Activated T-helper 9 cell treated with anti-CD3 and anti-CD28 coated beads, Interleukin-2, amount 50 U/mL, for 16 hours (primary cell): ENCODE measurements around the gene ENTPD2.
"Not testable (repeated sequence)": the region's sequence is repeated elsewhere in the genome, so short reads cannot be mapped to it uniquely, and the experiment has no call there.

Experiments
- DNase-seq: peaks from one replicate; pipeline ENCODE4 v3.0.0-alpha.2; 2020; ENCODE audit warnings: low read depth

ENTPD2 gene

GRCh38 chr9:137015976-137016375, 37.9 kb downstream of the ENTPD2 start:
- DNase-seq, result no peak

- DNase-seq, result no peak
Measured at GRCh38 chr9:137015540-137015930, 38.3 kb downstream of the ENTPD2 start.

DNA sequence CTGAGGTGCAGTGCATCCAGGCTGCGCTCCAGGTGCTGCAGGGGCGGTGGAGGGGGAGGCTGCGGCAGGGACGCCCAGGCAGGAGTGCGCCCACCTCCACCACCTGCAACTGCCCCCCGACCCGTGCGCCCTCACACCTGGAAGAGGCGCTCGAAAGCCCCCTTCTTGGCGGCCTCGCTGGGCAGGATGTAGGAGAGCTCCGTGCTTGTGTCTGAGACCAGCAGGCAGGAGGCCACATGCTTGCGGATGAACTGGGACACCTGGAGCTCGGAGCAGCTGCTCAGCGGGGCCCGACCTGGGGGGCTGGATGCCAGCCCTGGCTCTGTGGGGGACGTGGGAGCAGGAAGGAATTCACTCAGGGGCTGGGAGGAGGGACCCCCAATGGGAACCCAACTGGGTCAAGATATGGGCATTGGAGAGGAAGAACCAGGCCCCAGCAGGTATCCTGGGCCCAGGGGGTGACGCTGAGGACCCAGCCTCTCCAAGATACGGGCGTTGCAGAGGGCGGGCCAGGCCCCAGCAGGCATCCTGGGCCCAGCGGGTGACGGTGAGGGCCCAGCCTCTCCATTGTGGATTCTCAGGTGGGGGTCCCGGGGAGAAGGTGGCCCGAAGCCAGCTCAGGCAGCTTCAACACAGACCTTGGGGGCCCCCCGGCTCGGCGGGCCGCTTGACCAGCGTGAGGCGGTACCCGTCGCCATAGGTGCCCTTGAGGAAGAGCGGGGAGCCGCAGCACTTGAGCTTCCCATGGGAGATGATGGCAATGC, 38.9 kb downstream of the ENTPD2 start:
- DNase-seq, result no peak

DNA sequence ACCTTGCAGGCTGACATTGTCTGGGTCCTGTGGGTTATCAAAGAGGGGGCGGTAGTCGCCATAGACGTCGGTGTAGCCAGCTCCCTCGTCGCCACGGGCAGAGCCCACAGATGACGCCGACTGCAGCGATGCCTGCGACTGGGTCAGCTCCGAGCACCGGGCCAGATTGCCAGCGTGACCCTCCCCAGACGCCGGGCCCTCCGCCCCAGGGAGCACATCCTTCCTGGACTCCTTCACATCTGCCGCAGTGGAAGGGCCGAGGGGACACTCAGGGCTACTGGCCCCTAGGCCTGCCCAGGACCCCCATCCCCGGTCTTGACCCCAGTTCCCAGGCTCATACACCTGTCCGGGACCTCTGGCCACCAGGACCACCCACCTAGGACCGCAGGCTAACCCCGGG, 39.7 kb downstream of the ENTPD2 start:
- no peak for DNase-seq

GRCh38 chr9:137013571-137013940, 40.3 kb downstream of the ENTPD2 start:
- no peak for DNase-seq

DNA sequence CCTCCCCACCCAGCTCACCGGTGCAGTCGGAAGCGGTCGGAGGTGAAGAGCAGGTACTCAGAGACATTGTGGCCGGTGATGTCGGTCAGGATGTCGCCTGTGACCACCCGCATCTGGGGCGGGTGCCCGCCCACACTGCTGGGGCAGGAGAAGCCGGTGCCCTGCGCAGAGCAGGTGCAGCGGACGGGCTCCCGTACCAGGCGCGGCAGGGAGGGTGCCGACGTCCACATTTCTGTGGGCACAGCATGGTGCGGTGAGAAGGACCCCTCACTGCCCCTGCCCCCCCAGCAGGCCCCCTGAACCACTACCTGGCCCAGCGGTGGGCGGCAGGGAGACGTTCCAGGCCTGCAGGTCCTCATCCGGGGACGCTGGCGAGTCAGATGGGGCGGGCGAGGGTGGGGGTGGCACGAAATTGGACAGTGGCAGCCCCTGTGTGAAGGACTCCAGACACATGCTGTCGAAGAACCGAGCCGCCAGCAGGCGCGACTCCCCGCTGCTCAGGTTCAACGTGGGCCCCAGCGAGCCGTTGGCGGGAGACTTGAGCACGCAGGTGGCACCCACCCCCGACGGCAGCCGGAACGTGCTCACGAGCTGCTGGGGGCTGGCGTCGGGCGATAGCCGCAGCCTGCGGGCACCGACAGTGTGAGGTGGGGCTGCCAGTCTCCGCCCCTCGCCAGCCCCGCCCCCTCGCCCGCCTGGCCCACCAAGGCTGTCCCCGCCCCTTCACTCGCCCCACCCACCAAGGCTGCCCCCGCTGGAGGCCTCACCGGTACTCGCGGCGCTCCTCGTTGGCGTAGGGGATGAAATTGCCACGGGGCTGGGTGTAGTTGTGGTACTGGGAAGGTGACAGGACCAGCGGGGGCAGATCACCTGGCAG, 40.9 kb downstream of the ENTPD2 start:
- no peak for DNase-seq

DNA sequence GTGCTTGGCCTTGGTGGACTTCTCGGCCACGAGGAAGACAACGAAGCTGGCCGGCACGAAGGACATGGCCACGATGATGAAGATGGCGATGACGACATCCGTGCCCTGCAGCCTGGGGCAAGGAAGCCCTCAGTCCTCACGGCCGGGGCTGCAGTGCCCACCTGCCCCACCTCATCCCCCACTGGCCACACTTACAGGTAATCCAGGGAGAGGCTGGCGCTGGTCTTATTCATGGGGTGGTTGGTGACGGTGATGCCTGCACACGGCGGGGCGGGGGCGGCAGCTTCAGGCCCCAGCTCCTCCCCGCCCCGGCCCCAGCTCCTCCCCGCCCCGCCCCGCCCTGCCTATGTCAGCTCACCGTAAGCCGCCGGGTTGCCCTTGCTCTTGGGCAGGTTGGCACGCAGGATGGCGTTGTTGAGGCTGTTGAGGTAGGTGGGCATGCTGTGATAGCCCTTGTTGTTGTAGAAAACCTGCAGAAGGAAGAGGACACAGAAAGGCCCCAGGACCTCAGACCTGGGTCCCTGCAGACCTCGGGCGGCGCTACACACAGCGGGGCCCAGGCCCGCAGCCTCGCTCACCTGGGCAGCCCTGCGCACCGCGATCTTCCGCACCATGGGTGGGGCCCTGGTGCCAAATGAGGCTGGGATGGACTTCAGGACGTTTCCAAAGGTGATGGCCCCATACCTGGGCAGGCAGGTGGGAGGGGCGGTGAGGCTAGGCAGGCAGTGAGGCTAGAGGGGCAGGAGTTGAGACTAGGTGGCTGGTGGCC, 41.8 kb downstream of the ENTPD2 start:
- DNase-seq, result no peak

- DNase-seq, result no peak
Measured at GRCh38 chr9:137011156-137011555, 42.7 kb downstream of the ENTPD2 start.

- DNase-seq, result no peak
Measured at GRCh38 chr9:137009938-137010732, 43.7 kb downstream of the ENTPD2 start.

DNA sequence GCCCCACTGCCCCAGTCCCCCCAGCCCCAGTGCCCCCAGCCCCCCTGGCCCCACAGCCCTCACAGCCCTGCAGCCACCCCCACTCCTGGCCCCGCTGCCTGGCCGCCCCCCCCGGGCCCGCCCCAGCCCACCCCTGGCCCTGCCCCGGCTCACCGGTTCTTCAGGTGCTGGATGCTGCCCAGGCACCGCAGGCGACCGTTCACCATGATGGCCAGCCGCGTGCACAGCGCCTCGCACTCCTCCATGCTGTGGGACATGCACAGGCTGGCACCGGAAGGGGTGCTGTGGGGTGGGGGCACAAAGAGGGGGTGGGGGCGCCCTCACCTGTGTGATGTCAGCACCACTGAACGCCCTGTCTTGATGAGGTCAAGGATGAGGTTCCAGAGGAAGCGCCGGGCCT, 44.6 kb downstream of the ENTPD2 start:
- no peak for DNase-seq

DNA sequence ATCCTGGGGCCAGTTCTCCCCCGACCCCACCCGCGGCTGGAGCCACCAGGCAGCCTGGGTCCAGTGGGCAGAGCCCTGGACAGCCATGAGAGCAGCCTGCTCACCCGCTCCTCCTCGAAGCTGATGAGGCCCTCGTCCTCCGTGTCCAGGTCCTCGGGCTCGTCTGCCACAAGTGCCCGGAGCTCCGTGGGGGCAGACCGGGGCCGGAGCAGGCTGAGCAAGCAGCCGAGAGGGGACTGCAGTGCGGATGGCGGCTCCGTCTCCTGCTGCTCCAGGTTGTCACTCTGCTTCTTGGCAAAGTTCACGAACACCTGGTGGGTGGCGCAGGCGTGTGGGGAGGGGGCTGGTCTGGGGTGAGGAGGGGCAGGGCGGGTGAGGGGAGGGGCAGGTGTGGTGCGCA, 45.5 kb downstream of the ENTPD2 start:
- no peak for DNase-seq

GRCh38 chr9:137007816-137008270, 46.0 kb downstream of the ENTPD2 start:
- DNase-seq, result no peak

- no peak for DNase-seq
Measured at GRCh38 chr9:137007108-137007815, 46.6 kb downstream of the ENTPD2 start.

DNA sequence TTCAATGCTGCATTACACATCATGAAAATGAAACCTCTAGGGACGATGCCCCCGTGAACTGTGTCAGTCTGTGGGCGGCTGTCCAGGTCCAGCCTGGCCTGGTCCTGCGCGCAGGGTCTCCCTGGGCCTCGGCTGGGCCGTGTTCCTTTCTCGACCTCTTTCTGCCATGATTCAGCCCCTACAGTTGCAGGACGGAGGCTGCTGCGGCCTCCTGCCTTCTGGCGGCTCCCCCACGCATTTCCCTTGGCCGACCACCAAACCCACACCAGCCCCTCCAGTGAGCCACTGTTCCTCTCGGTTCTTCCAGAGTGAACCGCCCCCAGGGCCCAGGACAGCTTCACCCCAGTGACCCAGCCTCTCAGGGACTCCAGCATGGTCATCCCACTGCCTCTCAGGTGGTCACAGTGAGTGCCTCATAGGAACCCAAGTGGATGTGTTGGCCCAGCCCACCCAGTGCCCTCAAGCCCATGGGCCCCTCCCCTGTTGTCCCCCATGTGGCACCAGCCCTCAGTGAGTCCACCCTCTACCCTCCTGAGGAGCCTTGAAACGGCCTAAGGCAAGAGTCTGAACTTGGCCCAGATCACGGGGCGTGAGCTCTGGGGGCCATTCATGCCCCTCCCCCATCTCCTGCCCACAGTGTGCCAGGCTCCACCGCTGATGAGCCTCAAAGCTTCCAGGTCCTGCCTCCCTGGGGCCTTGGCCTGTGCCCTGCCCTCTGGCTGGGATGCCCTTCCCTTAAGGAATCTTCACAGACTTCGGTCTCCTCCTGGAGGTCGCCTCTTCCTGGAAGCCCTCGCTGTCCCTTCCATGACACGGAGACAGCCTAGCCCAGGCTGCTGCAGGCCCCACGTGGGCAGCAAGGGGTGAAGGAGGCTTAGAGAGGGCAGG, 47.5 kb downstream of the ENTPD2 start:
- no peak for DNase-seq

GRCh38 chr9:137004285-137004684, 49.6 kb downstream of the ENTPD2 start:
- DNase-seq, result not testable (repeated sequence)

- DNase-seq, result no peak
Measured at GRCh38 chr9:137002646-137003041, 51.2 kb downstream of the ENTPD2 start.

DNA sequence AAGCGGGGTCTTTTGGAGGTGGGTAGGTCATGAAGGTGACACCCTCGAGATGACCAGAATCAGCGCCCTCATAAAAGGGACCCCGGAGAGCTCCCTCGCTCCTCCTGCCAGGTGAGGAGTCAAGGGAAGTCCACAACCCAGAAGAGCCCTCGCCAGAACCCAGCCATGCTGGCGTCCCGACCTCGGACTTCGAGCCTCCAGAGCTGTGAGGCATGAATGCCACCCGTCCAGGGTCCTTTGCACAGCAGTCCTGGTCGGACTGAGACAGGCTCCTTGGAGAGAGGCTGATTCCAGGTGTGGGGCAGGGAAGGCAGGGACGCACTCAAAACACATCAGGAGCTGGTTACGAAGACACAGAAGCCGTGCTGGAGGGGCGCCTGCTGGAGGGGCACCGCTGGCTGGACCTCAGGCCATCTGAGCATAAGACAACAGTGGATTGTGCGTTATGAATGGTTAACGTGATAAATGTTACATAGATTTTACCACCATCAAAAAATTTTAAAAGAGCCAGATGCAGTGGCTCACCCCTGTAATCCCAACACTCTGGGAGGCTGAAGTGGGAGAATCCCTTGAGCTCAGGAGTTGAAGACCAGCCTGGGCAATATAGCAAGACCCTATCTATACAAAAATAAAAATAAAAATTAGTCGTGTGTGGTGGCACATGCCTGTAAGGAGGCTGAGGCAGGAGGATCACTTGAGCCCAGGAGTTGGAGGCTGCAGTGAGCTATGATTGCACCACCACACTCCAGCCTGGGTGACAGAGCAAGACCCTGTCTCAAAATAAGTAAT, 51.8 kb downstream of the ENTPD2 start:
- DNase-seq, result no peak

DNA sequence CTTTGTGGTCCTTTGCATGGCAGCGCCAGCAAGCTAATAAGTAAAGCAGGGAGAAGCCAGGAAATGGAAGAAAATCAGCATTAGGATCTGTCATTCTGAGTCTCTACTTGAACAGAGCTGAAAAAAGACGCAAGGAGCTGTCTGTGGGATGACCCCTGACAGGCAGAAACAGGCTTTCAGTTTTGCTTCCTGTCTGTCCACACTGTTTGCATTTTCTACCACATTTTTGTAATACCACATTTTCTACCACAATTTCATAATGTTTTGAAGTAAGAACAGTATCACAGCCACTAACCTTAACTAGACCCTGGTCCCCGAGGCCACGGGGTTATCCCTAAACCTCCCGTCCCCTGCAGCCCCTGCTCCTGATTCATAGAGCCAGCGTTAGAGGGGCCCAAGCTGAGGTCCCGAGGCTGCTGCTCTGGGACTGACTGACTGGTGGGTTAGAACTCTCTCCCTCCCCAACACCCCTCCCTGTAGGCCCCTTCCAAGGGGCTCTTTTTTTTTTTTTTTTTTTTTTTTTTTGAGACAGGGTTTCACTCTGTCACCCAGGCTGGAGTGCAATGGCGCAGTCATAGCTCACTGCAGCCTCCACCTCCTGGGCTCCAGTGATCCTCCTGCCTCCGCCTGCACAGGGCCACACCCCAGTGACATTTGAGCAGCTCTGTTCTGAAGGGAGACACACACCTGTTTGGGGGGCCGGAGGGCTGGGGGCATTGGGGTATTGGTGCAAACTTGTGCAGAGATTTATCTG, 53.5 kb downstream of the ENTPD2 start:
- no peak for DNase-seq
